Astrocyte (in vitro differentiated cells and primary cell): Measurements from ENCODE around the gene COL6A3. TPM values are rescaled to one million over a fixed set of nuclear protein-coding genes. Genes with fewer than 3 reads are reported as not detected.

Experiments
- DNase-seq: peaks from one replicate; pipeline ENCODE4 v3.0.0-alpha.2; 2010; ENCODE audit warnings: low read depth
- FAIRE-seq: peaks from 2 replicates; lab custom pipeline; 2011; peaks lifted over from hg19 to GRCh38; lab: Jason Lieb, UNC
- H2AFZ ChIP-seq: 2 replicates; pipeline ENCODE4 v1.6.0; 2012; ENCODE audit warnings: low read depth, low read length, inconsistent platforms
- H3K27ac ChIP-seq: 2 replicates; pipeline ENCODE4 v1.5.1; 2011; ENCODE audit warnings: low read depth, low read length, inconsistent platforms
- H3K27me3 ChIP-seq: 2 replicates; pipeline ENCODE4 v1.6.0; 2011; ENCODE audit warnings: low read length, inconsistent platforms; ENCODE audit not compliant: insufficient read depth
- H3K36me3 ChIP-seq: 2 replicates; pipeline ENCODE4 v1.5.1; 2011; ENCODE audit warnings: low read length, inconsistent platforms; ENCODE audit not compliant: insufficient read depth
- H3K4me1 ChIP-seq: 2 replicates; pipeline ENCODE4 v1.5.1; 2011; ENCODE audit warnings: low read length, inconsistent platforms; ENCODE audit not compliant: insufficient read depth
- H3K4me2 ChIP-seq: 2 replicates; pipeline ENCODE4 v1.6.0; 2012; ENCODE audit warnings: low read length, inconsistent platforms
- H3K4me3 ChIP-seq: 2 replicates; pipeline ENCODE4 v1.5.1; 2011; ENCODE audit warnings: low read depth, mild to moderate bottlenecking, low read length, inconsistent platforms; ENCODE audit not compliant: insufficient read depth
- H3K79me2 ChIP-seq: 2 replicates; pipeline ENCODE4 v1.6.0; 2012; ENCODE audit warnings: mild to moderate bottlenecking, low read length, inconsistent platforms; ENCODE audit not compliant: insufficient read depth
- H3K9ac ChIP-seq: 2 replicates; pipeline ENCODE4 v1.6.0; 2012; ENCODE audit warnings: mild to moderate bottlenecking, low read length, inconsistent platforms
- H3K9me3 ChIP-seq: 2 replicates; pipeline ENCODE4 v1.5.1; 2012; ENCODE audit warnings: low read depth, mild to moderate bottlenecking, low read length, inconsistent platforms; ENCODE audit not compliant: insufficient read depth
- H4K20me1 ChIP-seq: 2 replicates; pipeline ENCODE4 v1.6.0; 2012; ENCODE audit warnings: low read length, inconsistent platforms; ENCODE audit not compliant: insufficient read depth
- H3K27ac Mint-ChIP-seq: one replicate; pipeline ENCODE4 v1.8.0; 2021; ENCODE audit warnings: mild to moderate bottlenecking, mixed read lengths; ENCODE audit not compliant: unreplicated experiment
- H3K27me3 Mint-ChIP-seq: one replicate; pipeline ENCODE4 v1.8.0; 2021; ENCODE audit warnings: low read depth, mixed read lengths; ENCODE audit not compliant: unreplicated experiment
- H3K36me3 Mint-ChIP-seq: one replicate; pipeline ENCODE4 v1.8.0; 2021; ENCODE audit warnings: low read depth, mixed read lengths; ENCODE audit not compliant: unreplicated experiment
- H3K4me1 Mint-ChIP-seq: one replicate; pipeline ENCODE4 v1.8.0; 2021; ENCODE audit warnings: low read depth, mixed read lengths; ENCODE audit not compliant: unreplicated experiment
- H3K4me3 Mint-ChIP-seq: one replicate; pipeline ENCODE4 v1.8.0; 2021; ENCODE audit warnings: mild to moderate bottlenecking, moderate library complexity, mixed read lengths; ENCODE audit not compliant: unreplicated experiment
- H3K9me3 Mint-ChIP-seq: one replicate; pipeline ENCODE4 v1.8.0; 2021; ENCODE audit warnings: mild to moderate bottlenecking, mixed read lengths; ENCODE audit not compliant: unreplicated experiment
- EZH2 ChIP-seq: IDR thresholded peaks from 2 replicates; pipeline ENCODE4 v1.6.1; 2012; ENCODE audit warnings: mild to moderate bottlenecking, low read length, inconsistent platforms; ENCODE audit not compliant: insufficient read depth
- total RNA-seq: library from RNA; stranded (reverse); gene quantifications from 2 replicates; pipeline ENCODE4 v1.2.1, GENCODE V29; 2021
- TF ChIP-seq, protein P1 (sequence below): IDR thresholded peaks from 2 replicates; pipeline ENCODE4 v1.5.1; 2011; ENCODE audit warnings: low read depth, mild to moderate bottlenecking, inconsistent platforms, low read length, moderate library complexity; ENCODE audit not compliant: insufficient read depth

The COL6A3 gene
- total RNA-seq, 1 donor from 2014 or later = 200 TPM

DNA sequence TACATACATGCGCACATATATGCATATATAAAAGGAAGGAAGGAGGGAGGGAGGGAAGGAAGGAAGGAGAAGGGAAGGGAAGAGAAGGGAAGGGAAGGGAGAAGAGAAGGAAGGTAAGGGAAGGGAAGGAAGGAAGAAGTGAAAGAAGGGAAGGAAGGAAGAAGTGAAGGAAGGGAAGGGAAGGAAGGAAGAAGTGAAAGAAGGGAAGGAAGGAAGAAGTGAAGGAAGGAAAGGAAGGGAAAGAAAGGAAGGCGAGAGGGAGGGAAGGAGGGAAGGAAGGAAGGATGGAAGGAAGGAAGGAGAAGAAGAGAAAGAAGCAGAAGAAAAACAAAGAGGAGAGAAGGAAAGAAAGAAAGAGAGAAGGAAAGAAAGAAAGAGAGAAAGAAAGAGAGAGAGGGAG lies 16.9 kb downstream of the COL6A3 start:
- Histone ChIP-seq H3K4me1 (no peaks in the 10 kb centered on the region), H3K4me3 (no peak overlapping the region), H3K36me3 (peaks cover 34% of the 10 kb centered on the region), H3K9me3 (no peaks in the 10 kb centered on the region), H3K79me2 (peaks cover 43% of the 10 kb centered on the region), H3K9ac (no peak overlapping the region), H2AFZ (no peak overlapping the region), H4K20me1 (peaks cover 22% of the 10 kb centered on the region), H3K4me2 (no peak overlapping the region), H3K27me3 (no peaks in the 10 kb centered on the region), H3K27ac (no peak overlapping the region)
- TF ChIP-seq, protein P1, sequence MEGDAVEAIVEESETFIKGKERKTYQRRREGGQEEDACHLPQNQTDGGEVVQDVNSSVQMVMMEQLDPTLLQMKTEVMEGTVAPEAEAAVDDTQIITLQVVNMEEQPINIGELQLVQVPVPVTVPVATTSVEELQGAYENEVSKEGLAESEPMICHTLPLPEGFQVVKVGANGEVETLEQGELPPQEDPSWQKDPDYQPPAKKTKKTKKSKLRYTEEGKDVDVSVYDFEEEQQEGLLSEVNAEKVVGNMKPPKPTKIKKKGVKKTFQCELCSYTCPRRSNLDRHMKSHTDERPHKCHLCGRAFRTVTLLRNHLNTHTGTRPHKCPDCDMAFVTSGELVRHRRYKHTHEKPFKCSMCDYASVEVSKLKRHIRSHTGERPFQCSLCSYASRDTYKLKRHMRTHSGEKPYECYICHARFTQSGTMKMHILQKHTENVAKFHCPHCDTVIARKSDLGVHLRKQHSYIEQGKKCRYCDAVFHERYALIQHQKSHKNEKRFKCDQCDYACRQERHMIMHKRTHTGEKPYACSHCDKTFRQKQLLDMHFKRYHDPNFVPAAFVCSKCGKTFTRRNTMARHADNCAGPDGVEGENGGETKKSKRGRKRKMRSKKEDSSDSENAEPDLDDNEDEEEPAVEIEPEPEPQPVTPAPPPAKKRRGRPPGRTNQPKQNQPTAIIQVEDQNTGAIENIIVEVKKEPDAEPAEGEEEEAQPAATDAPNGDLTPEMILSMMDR = no peak
- TF ChIP-seq EZH2 = no peak
- DNase-seq (no peak), FAIRE-seq (no peak)
- no peak overlapping the region for H3K4me3 Mint-ChIP-seq
- H3K27me3 Mint-ChIP-seq = peaks cover 18% of the 10 kb centered on the region
- peaks cover 13% of the 10 kb centered on the region for H3K4me1 Mint-ChIP-seq
- H3K27ac Mint-ChIP-seq = no peak overlapping the region
- H3K36me3 Mint-ChIP-seq = peaks cover 37% of the 10 kb centered on the region
- peaks cover 3% of the 10 kb centered on the region for H3K9me3 Mint-ChIP-seq

DNA sequence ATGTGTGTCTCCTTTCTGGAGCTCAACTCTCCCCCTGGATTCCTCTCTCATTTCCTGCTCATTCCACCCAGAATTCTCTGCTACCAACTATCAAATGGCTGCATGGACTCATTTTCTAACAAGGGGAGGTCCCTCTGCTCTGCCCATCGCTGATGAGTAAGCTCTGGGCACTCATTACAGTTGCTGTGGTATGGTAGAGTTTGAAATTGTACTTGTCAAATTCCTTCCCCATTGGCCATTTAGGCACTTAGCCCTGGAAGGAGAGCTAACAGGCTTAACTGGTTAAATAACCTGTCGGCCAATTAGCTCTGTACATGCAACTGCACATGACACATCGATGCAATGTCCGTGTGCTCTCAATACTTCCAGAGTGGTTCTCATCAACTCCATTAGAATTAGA lies 20.4 kb downstream of the COL6A3 start:
- Histone ChIP-seq H3K36me3 (peaks cover 36% of the 10 kb centered on the region), H3K79me2 (peaks cover 18% of the 10 kb centered on the region), H2AFZ (no peak overlapping the region), H4K20me1 (peaks cover 19% of the 10 kb centered on the region), H3K4me1 (no peaks in the 10 kb centered on the region), H3K9ac (no peak overlapping the region), H3K27ac (no peak overlapping the region), H3K4me2 (no peak overlapping the region), H3K4me3 (no peak overlapping the region), H3K9me3 (no peaks in the 10 kb centered on the region), H3K27me3 (no peaks in the 10 kb centered on the region)
- Mint-ChIP-seq H3K4me3 (no peak overlapping the region), H3K36me3 (peaks cover 37% of the 10 kb centered on the region), H3K27ac (no peak overlapping the region), H3K27me3 (peaks cover 13% of the 10 kb centered on the region), H3K9me3 (peaks cover 3% of the 10 kb centered on the region), H3K4me1 (peaks cover 8% of the 10 kb centered on the region)
- TF ChIP-seq, protein P1 = no peak
- no peak for TF ChIP-seq EZH2
- FAIRE-seq (no peak), DNase-seq (no peak)

DNA sequence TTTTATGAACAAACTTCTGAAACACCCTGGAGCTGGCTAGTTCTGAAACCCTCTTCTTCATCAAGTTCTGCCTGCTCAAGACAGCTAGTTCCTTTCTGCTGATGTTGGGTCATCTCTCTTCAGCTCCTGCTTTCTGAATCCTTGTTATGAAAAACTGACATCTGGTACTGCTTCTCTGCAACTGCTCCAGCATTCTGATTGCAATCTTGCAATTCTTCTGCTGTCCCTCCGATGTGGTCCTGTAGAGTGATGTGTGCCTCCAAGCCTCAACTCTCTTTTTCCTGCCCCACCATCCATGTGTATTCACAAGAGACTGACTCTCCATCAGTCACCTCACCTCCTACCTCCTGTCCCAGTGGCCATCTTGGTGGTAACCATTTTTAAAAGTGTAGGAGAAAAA lies 21.8 kb downstream of the COL6A3 start:
- Histone ChIP-seq H3K36me3 (peaks cover 44% of the 10 kb centered on the region), H3K27me3 (no peaks in the 10 kb centered on the region), H3K4me2 (no peak overlapping the region), H3K9ac (no peak overlapping the region), H2AFZ (no peak overlapping the region), H3K4me3 (no peak overlapping the region), H4K20me1 (peaks cover 11% of the 10 kb centered on the region), H3K4me1 (no peaks in the 10 kb centered on the region), H3K27ac (no peak overlapping the region), H3K79me2 (peaks cover 9% of the 10 kb centered on the region), H3K9me3 (no peaks in the 10 kb centered on the region)
- no peak for FAIRE-seq
- DNase-seq = no peak
- no peak overlapping the region for H3K4me3 Mint-ChIP-seq
- H3K4me1 Mint-ChIP-seq = peaks cover 6% of the 10 kb centered on the region
- peaks cover 49% of the 10 kb centered on the region for H3K36me3 Mint-ChIP-seq
- TF ChIP-seq, protein P1 = no peak
- no peak for TF ChIP-seq EZH2
- H3K27me3 Mint-ChIP-seq = peaks cover 10% of the 10 kb centered on the region
- peaks cover 3% of the 10 kb centered on the region for H3K9me3 Mint-ChIP-seq
- no peak overlapping the region for H3K27ac Mint-ChIP-seq
